CD8-positive, alpha-beta memory T cell (primary cell): ENCODE data around the gene HERC4. TPM values are rescaled to one million over a fixed set of nuclear protein-coding genes. Genes with fewer than 3 reads are reported as not detected.
A peak's percentile ranks its signal among the peaks of the same experiment; 100 is the strongest.
"Not testable (repeated sequence)": the region's sequence is repeated elsewhere in the genome, so short reads cannot be mapped to it uniquely, and the experiment has no call there.

Source experiments
- CTCF ChIA-PET: fragments of 350-600 bp; sonication (Branson Sonifier 250); formaldehyde crosslinking; loops from one replicate; lab custom pipeline; 2021; ENCODE audit warnings: antibody characterized with exemption; lab: Charles Lee
- POLR2A ChIA-PET: fragments of 350-600 bp; sonication (Branson Sonifier 250); formaldehyde crosslinking; loops from one replicate; lab custom pipeline; 2021; ENCODE audit warnings: antibody characterized with exemption; lab: Charles Lee
- DNase-seq, 5 donors: peaks; one replicate each; pipeline versions ENCODE4 v3.0.0 to v3.0.0-alpha.2; 2020 to 2022; ENCODE audit warnings: mixed read lengths in 1 of 5
- H3K27ac ChIP-seq: one replicate; pipeline ENCODE4 v1.7.0; 2013; ENCODE audit warnings: low read depth, mild to moderate bottlenecking, low read length, moderate library complexity
- H3K27me3 ChIP-seq: 2 replicates; pipeline ENCODE4 v1.7.0; 2013; ENCODE audit warnings: low read length, mild to moderate bottlenecking; ENCODE audit not compliant: insufficient read depth, poor library complexity, severe bottlenecking
- H3K36me3 ChIP-seq: 2 replicates; pipeline ENCODE4 v1.7.0; 2013; ENCODE audit warnings: mild to moderate bottlenecking, low read length, moderate library complexity; ENCODE audit not compliant: insufficient read depth
- H3K4me1 ChIP-seq: 2 replicates; pipeline ENCODE4 v1.7.0; 2013; ENCODE audit warnings: mild to moderate bottlenecking, low read length, moderate library complexity; ENCODE audit not compliant: insufficient read depth
- H3K4me3 ChIP-seq: 2 replicates; pipeline ENCODE4 v1.7.0; 2013; ENCODE audit warnings: mild to moderate bottlenecking, low read length
- H3K9me3 ChIP-seq: 2 replicates; pipeline ENCODE4 v1.7.0; 2013; ENCODE audit warnings: mild to moderate bottlenecking, low read length
- H3K27ac Mint-ChIP-seq, 8 donors: one replicate each; pipeline ENCODE4 v1.8.0; 2020 to 2021; ENCODE audit warnings: mixed read lengths in 8 of 8, mild to moderate bottlenecking in 6 of 8, inconsistent platforms in 3 of 8, moderate library complexity in 3 of 8
- H3K27me3 Mint-ChIP-seq, 2 donors: one replicate each; pipeline ENCODE4 v1.8.0; 2020 to 2021; ENCODE audit warnings: mixed read lengths in 2 of 2, mild to moderate bottlenecking in 1 of 2, moderate library complexity in 1 of 2
- H3K36me3 Mint-ChIP-seq, 3 donors: one replicate each; pipeline ENCODE4 v1.8.0; 2020 to 2021; ENCODE audit warnings: mixed read lengths in 3 of 3, inconsistent platforms in 1 of 3, mild to moderate bottlenecking in 1 of 3
- H3K4me1 Mint-ChIP-seq, 3 donors: one replicate each; pipeline ENCODE4 v1.8.0; 2020 to 2021; ENCODE audit warnings: mixed read lengths in 3 of 3, inconsistent platforms in 1 of 3, mild to moderate bottlenecking in 1 of 3
- H3K4me3 Mint-ChIP-seq, 7 donors: one replicate each; pipeline ENCODE4 v1.8.0; 2020 to 2021; ENCODE audit warnings: mixed read lengths in 7 of 7, mild to moderate bottlenecking in 6 of 7, moderate library complexity in 4 of 7, inconsistent platforms in 2 of 7
- H3K9me3 Mint-ChIP-seq, 5 donors: one replicate each; pipeline ENCODE4 v1.8.0; 2020 to 2022; ENCODE audit warnings: mixed read lengths in 5 of 5, mild to moderate bottlenecking in 3 of 5, moderate library complexity in 2 of 5, inconsistent platforms in 1 of 5
- polyA plus RNA-seq: library from polyadenylated mRNA; unstranded; fragments of 300-500 nt; fragmentation: Illumina TruSeq; gene quantifications from one replicate; pipeline ENCODE4 v1.2.3, GENCODE V29; 2021
- total RNA-seq, 2 experiments: library from RNA; stranded (reverse); gene quantifications; one replicate each; pipeline ENCODE4 v1.2.3, GENCODE V29; 2021

The HERC4 gene
- total and polyA plus RNA-seq, 3 experiments from 2014 or later: 19.0 to 41.6 (median 41.0) TPM

- no peaks in the 10 kb centered on the region for H3K9me3 ChIP-seq
- no peaks in the 10 kb centered on the region for H3K27me3 Mint-ChIP-seq
- POLR2A ChIA-PET: no interaction called here
- peak overlapping the region in 6 of 8 donors; percentile 4 to 80 (median 47) for H3K27ac Mint-ChIP-seq
- H3K27ac ChIP-seq: no peak overlapping the region
- H3K36me3 Mint-ChIP-seq: peaks cover 8 to 74% (median 23%) of the 10 kb centered on the region in 3 donors
- no peaks in the 10 kb centered on the region for H3K4me1 ChIP-seq
- peaks cover 33% of the 10 kb centered on the region for H3K36me3 ChIP-seq
- peaks cover 8 to 17% (median 14%) of the 10 kb centered on the region in 3 donors for H3K4me1 Mint-ChIP-seq
- DNase-seq: no peak
- H3K9me3 Mint-ChIP-seq: no peaks in the 10 kb centered on the region
- H3K4me3 Mint-ChIP-seq: no peak overlapping the region
- no peak overlapping the region for H3K4me3 ChIP-seq
- CTCF ChIA-PET: no interaction called here
- H3K27me3 ChIP-seq: no peaks in the 10 kb centered on the region
Observed at GRCh38 chr10:67990093-67990492, 85.0 kb downstream of the HERC4 start.

DNA sequence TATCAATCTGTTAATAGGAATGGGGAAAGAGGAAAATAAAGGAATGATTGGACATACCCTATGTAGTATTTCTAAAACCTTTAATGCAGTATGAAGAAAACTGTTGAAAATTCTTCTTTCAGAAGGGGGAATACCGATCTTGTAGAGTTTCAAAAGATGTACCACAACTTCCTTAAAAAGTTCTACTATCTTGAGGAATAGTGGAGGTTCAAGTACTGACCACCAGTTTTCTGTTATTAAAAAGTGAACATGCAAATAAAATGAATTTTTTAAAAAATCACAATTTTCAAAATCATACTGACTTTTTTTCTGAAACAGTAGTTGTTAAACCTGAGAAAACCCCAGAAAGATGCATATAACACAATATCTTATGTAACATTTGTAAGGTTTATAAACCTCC is 86.5 kb downstream of the HERC4 start:
- Mint-ChIP-seq H3K36me3 (peaks cover 8 to 72% (median 24%) of the 10 kb centered on the region in 3 donors), H3K9me3 (no peaks in the 10 kb centered on the region), H3K27me3 (no peaks in the 10 kb centered on the region), H3K27ac (peak overlapping the region in 1 of 8 donors; percentile 1), H3K4me1 (peaks cover 8 to 17% (median 14%) of the 10 kb centered on the region in 3 donors), H3K4me3 (no peak overlapping the region)
- DNase-seq: no peak
- Histone ChIP-seq H3K27me3 (no peaks in the 10 kb centered on the region), H3K4me3 (no peak overlapping the region), H3K9me3 (no peaks in the 10 kb centered on the region), H3K4me1 (no peaks in the 10 kb centered on the region), H3K36me3 (peaks cover 30% of the 10 kb centered on the region), H3K27ac (no peak overlapping the region)
- ChIA-PET CTCF (no interaction called here), POLR2A (no interaction called here)

GRCh38 chr10:67982603-67983002 is 92.5 kb downstream of the HERC4 start:
- H3K4me3 Mint-ChIP-seq, DNase-seq, POLR2A ChIA-PET, CTCF ChIA-PET, H3K27ac ChIP-seq, H3K27me3 Mint-ChIP-seq, H3K9me3 ChIP-seq, H3K36me3 ChIP-seq, H3K4me1 ChIP-seq, H3K9me3 Mint-ChIP-seq, H3K4me3 ChIP-seq, H3K27me3 ChIP-seq: not testable (repeated sequence)
- H3K4me1 Mint-ChIP-seq: peaks cover 7 to 31% (median 13%) of the 10 kb centered on the region in 3 donors
- H3K36me3 Mint-ChIP-seq: peaks cover 19 to 73% (median 36%) of the 10 kb centered on the region in 3 donors
- peak overlapping the region in 1 of 8 donors; percentile 9 for H3K27ac Mint-ChIP-seq

- Mint-ChIP-seq H3K4me3 (no peak overlapping the region), H3K4me1 (peaks cover 9 to 31% (median 13%) of the 10 kb centered on the region in 3 donors), H3K36me3 (peaks cover 29 to 75% (median 33%) of the 10 kb centered on the region in 3 donors), H3K27me3 (no peaks in the 10 kb centered on the region), H3K27ac (peak overlapping the region in 2 of 8 donors; percentile 27 to 76), H3K9me3 (peaks cover 0 to 2% (median 0%) of the 10 kb centered on the region in 5 donors)
- no peaks in the 10 kb centered on the region for H3K27me3 ChIP-seq
- H3K9me3 ChIP-seq: no peaks in the 10 kb centered on the region
- H3K36me3 ChIP-seq: peaks cover 6% of the 10 kb centered on the region
- no peaks in the 10 kb centered on the region for H3K4me1 ChIP-seq
- no peak for DNase-seq
- POLR2A ChIA-PET: no interaction called here
- H3K27ac ChIP-seq: no peak overlapping the region
- H3K4me3 ChIP-seq: no peak overlapping the region
- CTCF ChIA-PET: no interaction called here
Observed at GRCh38 chr10:67978749-67979148, 96.3 kb downstream of the HERC4 start.

GRCh38 chr10:67977251-67977650 is 97.8 kb downstream of the HERC4 start:
- Histone ChIP-seq H3K9me3 (no peaks in the 10 kb centered on the region), H3K4me1 (no peaks in the 10 kb centered on the region), H3K27ac (no peak overlapping the region), H3K4me3 (no peak overlapping the region), H3K36me3 (peaks cover 6% of the 10 kb centered on the region), H3K27me3 (no peaks in the 10 kb centered on the region)
- no peak for DNase-seq
- CTCF ChIA-PET: no interaction called here
- peaks cover 7 to 24% (median 13%) of the 10 kb centered on the region in 3 donors for H3K4me1 Mint-ChIP-seq
- H3K9me3 Mint-ChIP-seq: peaks cover 0 to 5% (median 2%) of the 10 kb centered on the region in 5 donors
- peak overlapping the region in 2 of 8 donors; percentile 12 to 43 for H3K27ac Mint-ChIP-seq
- peaks cover 32 to 79% (median 35%) of the 10 kb centered on the region in 3 donors for H3K36me3 Mint-ChIP-seq
- H3K4me3 Mint-ChIP-seq: no peak overlapping the region
- no peaks in the 10 kb centered on the region for H3K27me3 Mint-ChIP-seq
- POLR2A ChIA-PET: interaction anchor here (0.5 kb wide), 1 partner anchor 9 kb away, joined by 3 read pairs; no protein-coding TSS in a partner anchor

DNA sequence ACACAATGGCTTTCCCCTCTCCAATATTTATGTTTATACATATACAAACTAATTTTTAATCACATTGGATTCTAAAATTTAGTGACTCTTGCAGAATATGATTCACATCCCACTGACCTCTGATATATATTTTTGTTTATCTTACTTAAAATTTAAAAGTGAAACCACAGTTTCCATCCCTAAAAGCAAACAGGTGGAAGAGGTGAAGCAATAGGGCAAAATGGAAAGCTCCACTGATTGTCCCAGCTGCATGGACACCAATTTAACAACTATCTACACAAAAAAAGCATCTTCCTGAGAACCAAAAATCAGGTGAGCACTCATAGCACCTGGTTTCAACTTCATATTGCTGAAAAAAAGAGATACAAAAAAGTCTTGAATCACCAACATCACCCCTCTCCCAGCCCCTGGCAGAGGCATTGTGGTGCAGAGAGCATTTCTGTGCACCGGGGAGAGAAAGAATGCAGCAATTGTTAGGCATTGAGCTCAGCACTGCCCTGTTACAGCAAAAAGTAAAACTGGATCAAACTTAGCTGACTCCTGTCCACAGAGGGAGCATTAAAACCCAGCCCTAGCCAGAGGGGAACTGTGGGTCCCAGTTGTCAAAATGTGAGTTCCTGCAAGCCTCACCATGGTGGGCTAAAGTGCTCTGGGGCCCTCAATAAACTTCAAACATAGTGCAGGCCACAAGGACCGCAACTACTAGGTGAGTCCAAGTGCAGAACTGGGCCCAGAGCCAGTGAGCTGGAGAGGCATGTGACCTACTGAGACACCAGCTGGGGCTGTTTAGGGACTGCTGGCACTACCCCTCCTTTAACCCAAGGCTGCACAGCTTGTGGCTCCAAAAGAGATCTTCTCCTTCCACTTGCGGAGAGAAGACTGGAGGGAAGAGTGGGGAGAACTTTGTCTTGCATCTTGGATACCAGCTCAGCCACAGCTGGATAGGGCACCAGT is 98.5 kb downstream of the HERC4 start:
- H3K4me1 ChIP-seq: no peaks in the 10 kb centered on the region
- Mint-ChIP-seq H3K27ac (peak overlapping the region in 4 of 8 donors; percentile 29 to 50 (median 39)), H3K27me3 (no peaks in the 10 kb centered on the region), H3K4me1 (peaks cover 7 to 20% (median 8%) of the 10 kb centered on the region in 3 donors), H3K9me3 (peaks cover 0 to 9% (median 6%) of the 10 kb centered on the region in 5 donors), H3K36me3 (peaks cover 35 to 79% (median 36%) of the 10 kb centered on the region in 3 donors), H3K4me3 (no peak overlapping the region)
- POLR2A ChIA-PET: interaction anchor here (0.5 kb wide), 1 partner anchor 9 kb away, joined by 3 read pairs; no protein-coding TSS in a partner anchor
- no peak overlapping the region for H3K4me3 ChIP-seq
- H3K36me3 ChIP-seq: peaks cover 6% of the 10 kb centered on the region
- no peak overlapping the region for H3K27ac ChIP-seq
- CTCF ChIA-PET: no interaction called here
- H3K27me3 ChIP-seq: no peaks in the 10 kb centered on the region
- peaks cover 4% of the 10 kb centered on the region for H3K9me3 ChIP-seq
- DNase-seq: no peak

DNA sequence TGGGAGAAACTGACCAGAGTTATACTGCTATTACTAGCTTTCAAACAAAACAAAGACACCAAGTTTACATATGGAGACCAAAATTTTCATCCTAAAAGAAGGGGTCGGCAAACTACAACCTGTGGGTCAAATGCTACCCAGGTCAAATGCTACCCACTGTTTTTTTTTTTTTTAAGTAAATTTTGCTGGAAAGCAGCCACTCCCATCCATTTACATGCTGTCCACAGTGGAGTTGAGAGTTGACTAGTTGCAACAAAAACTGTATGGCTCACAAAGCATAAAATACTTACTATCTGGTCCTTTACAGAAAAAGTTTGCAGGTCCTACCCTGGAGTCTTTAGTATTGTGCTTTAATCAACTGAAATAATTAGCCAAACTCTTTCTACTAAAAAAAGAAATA is 99.2 kb downstream of the HERC4 start:
- ChIA-PET POLR2A (interaction anchor here (0.7 kb wide), 1 partner anchor 85 kb away, joined by 3 read pairs; no protein-coding TSS in a partner anchor), CTCF (no interaction called here)
- Histone ChIP-seq H3K36me3 (peaks cover 6% of the 10 kb centered on the region), H3K27ac (no peak overlapping the region), H3K4me3 (no peak overlapping the region), H3K4me1 (no peaks in the 10 kb centered on the region), H3K27me3 (no peaks in the 10 kb centered on the region), H3K9me3 (peaks cover 5% of the 10 kb centered on the region)
- H3K4me3 Mint-ChIP-seq: no peak overlapping the region
- H3K9me3 Mint-ChIP-seq: peaks cover 0 to 11% (median 8%) of the 10 kb centered on the region in 5 donors
- peaks cover 3 to 14% (median 4%) of the 10 kb centered on the region in 3 donors for H3K4me1 Mint-ChIP-seq
- no peaks in the 10 kb centered on the region for H3K27me3 Mint-ChIP-seq
- H3K27ac Mint-ChIP-seq: peak overlapping the region in 2 of 8 donors; percentile 29 to 50
- no peak for DNase-seq
- H3K36me3 Mint-ChIP-seq: peaks cover 30 to 73% (median 43%) of the 10 kb centered on the region in 3 donors

DNA sequence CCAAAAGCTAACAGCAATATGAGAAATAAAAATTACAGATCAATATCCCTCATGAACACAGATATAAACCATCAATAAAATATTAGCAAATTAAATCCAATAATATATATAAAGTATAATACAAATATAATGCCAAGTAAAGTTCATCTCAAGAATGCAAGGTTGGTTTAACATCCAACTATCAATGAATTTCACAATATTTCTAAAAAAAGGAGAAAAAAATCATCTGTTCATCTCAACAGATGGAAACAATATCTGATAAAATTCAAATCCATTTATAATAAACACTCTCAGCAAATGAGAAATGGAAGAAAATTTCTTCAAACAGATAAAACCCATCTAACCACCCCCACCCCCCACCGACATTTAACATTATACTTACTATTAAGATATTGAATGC is 103.8 kb downstream of the HERC4 start:
- no peaks in the 10 kb centered on the region for H3K4me1 ChIP-seq
- H3K4me3 ChIP-seq: no peak overlapping the region
- H3K36me3 Mint-ChIP-seq: peaks cover 39 to 68% (median 61%) of the 10 kb centered on the region in 3 donors
- peaks cover 16 to 20% (median 17%) of the 10 kb centered on the region in 3 donors for H3K4me1 Mint-ChIP-seq
- H3K9me3 ChIP-seq: peaks cover 9% of the 10 kb centered on the region
- no peak overlapping the region for H3K4me3 Mint-ChIP-seq
- no peaks in the 10 kb centered on the region for H3K27me3 ChIP-seq
- no peak overlapping the region for H3K27ac Mint-ChIP-seq
- no peaks in the 10 kb centered on the region for H3K27me3 Mint-ChIP-seq
- peaks cover 6% of the 10 kb centered on the region for H3K36me3 ChIP-seq
- peaks cover 3 to 21% (median 18%) of the 10 kb centered on the region in 5 donors for H3K9me3 Mint-ChIP-seq
- CTCF ChIA-PET: no interaction called here
- no peak overlapping the region for H3K27ac ChIP-seq
- DNase-seq: no peak
- POLR2A ChIA-PET: no interaction called here
